CD4-positive, alpha-beta T cell treated with Interferon gamma for 1 hour (primary cell): ENCODE results near the gene PHC2.

Experiments
- DNase-seq: peaks from one replicate; pipeline ENCODE4 v3.0.0-alpha.2; 2020

The PHC2 gene

DNA sequence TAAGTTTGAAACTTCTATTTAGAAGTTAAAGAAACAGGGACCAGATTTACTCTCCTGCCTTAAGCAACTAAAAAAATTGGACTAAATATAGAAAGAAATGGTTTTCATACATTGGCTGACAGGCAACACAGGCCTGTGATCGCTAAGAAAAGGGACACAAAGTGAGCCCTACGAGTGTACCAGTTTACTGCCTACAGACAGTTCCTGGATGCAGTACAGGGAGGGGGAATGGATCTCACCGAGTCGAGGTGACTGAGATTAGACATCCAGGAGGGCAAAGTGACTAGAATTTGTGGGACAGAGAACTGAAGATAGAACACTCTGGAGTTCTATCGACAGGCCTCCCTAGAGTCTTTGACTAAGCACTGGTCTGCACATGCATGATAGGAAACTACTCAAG is 16.0 kb downstream of the PHC2 start:
- DNase-seq, result no peak

GRCh38 chr1:33410091-33410701 is 20.7 kb downstream of the PHC2 start:
- no peak for DNase-seq

DNA sequence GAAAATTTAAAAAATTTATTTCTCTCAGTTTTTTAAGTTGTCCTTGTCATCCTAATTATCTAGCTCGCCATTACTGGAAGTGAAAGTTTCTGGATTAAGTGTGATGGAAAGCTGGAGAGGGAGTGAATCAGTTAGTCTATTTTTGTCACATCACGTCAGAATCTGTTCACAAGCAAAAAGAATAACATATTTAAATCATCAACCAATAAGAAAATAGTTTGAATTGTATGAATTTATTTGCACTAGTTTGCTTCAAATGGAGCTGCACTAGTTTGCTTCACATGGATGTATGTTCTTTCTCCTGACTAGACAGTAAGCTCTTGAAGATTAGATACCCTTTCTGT is 22.8 kb downstream of the PHC2 start:
- DNase-seq, result no peak

GRCh38 chr1:33407352-33408092 is 23.4 kb downstream of the PHC2 start:
- DNase-seq, result no peak

- DNase-seq, result no peak
Observed at GRCh38 chr1:33402206-33402605, 28.7 kb downstream of the PHC2 start.

DNA sequence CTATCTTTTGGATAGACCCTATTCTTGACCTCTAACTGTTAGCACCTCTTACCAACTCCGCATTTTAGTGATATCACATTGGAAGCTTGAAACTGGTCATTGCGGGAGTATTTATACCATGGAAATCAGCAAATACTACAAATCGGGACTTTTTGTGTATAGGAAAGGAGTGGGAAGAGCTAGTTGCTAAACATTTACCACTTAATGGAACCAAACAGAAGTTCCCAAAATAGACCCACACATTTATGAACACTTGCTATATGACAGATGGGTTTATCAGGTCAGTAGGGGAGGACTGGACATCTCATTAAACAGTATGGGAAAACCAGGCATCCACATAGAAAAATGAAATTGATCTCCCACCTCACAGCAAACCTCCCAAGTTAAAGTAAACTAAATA is 29.4 kb downstream of the PHC2 start:
- no peak for DNase-seq

GRCh38 chr1:33400153-33400911 is 30.6 kb downstream of the PHC2 start:
- no peak for DNase-seq

GRCh38 chr1:33399375-33399774 is 31.5 kb downstream of the PHC2 start:
- DNase-seq, result no peak

DNA sequence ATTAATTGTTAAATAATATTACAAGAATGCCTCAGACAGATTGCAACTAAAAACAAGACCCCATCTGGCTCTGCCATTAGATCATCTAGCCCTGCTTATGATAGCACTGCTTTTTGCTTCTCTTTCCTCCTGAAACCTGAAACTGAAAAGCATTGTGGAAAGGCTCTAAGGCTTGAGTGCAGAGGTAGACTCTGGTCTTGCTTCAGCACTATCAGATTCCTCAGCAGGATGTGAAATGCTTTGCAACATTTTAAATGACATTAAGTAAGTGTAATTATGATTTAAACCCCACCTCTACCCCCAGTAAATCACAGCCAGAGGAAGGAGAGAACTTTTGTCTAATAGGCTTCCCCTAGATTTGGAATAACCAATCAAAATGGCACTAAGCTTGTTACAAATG is 32.9 kb downstream of the PHC2 start:
- DNase-seq, result no peak

- no peak for DNase-seq
Observed at GRCh38 chr1:33397125-33397506, 33.8 kb downstream of the PHC2 start.

- DNase-seq, result no peak
Observed at GRCh38 chr1:33396188-33397124, 34.4 kb downstream of the PHC2 start.

GRCh38 chr1:33394770-33395169 is 36.1 kb downstream of the PHC2 start:
- no peak for DNase-seq

GRCh38 chr1:33393991-33394390 is 36.9 kb downstream of the PHC2 start:
- no peak for DNase-seq

DNA sequence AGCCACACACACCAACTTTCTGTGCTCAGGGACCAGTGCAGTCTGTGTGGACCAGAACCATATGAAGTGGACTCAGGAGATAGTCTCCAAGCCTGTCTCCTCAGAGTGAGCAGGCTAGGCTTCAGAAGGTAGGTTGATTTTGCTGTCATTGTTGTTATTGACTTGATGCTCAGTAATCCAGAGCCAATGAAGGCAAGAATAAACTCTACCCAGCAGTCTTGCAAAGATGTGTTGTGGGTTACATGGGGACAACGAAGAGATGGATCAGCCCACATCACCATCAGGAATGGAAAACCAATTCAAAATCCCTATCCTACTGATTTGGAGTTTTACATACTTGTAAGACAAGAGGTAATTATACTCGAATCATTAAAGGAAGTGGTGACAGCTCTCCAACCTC is 37.4 kb downstream of the PHC2 start:
- no peak for DNase-seq

- DNase-seq, result no peak
Observed at GRCh38 chr1:33392639-33393038, 38.3 kb downstream of the PHC2 start.

- no peak for DNase-seq
Observed at GRCh38 chr1:33392206-33392605, 38.7 kb downstream of the PHC2 start.

DNA sequence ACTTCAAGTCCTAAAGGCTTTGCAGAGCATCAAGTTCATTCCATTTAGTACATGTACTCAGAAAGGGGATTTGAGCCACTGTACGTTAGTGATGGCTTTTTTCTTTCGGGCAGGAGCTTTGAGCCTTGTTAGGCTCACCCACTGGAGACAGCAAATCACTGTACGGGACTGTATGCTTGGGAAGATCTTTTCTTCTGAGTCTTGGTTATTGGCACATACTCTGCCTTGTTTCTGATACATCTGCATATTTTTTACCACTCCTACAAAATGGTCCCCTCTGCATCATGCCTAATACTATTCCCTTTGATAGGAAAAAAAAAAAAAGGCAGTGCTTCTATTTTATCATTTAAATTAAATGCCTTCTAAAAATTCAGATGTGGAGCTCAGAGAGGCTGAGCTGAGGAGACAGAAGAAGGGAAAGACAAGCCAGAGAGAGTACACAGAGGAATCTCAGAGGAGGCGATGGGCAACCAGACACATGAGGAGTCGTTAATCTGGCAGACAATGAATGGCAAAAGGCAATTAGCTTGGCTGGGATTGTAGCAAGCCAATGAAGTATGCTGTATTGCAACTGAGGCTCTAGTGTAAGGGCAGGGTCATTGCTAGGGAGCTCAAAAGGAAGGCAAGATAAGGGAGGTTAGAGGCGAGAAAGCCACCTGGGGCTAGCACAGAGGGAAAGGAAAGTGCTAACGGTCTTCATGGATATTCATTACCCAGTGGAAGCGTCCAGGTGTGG is 39.4 kb downstream of the PHC2 start:
- no peak for DNase-seq

DNA sequence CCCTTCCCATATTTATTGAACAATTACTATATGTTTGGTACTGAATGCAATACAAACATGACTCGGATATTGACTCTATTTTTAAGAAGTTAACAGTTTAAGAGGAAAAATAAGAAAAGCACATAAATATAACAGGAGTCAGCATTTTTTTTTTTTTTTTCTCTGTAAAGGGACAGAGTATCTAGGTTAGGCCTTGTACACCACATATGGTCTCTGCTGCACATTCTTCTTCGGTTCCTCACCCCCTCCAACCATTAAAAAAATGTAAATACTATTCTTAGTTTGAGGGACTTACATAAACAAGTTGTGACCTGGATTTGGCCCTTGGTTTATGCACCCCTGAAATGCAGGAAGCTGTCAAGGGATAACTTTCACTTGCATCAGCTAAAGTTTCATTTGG is 40.4 kb downstream of the PHC2 start:
- DNase-seq, result no peak

DNA sequence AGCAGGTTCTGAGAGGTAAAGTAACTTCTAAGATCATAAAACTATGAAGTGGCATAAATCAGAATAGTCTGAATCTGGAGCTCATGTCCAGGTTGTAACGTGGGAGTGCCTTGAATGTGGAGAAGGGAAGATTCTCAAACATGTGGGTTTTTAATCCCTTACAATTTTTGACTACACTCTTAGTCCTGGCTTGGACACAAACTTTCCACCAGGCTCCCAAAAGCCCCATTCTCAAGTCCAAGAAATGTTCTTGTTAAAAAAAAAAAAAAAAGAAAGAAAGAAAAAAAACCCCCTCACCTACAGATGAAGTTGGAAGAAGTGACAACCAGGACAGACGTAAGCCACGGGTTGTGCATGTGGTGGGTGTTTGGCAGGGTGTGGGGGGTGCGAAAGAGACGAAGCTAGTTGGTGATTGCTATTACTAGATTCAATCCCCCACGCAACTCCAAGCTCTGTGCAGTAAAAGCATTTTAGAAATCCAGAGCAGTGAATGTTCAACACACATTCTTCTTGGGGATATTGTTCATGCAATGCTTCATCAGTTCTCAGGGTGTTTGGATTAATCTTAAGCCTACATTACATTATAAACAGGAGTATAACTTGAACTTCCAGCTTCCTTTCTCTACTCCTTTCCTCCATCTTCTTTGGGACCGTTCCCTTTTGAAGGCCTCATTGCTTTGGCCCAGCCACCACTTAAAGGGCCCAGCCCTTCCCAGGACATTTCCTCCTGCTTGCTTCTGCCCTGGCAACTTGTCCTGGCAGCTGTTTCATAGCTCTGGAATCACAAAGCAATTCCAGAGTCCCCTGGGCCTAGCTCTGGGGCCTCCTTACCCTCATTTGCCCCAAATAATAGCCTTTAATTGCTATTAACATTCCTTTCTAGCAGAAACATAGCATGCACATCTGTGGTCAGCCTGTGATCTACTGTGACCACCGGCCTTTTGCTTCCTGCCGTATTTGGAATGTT is 41.8 kb downstream of the PHC2 start:
- no peak for DNase-seq

DNA sequence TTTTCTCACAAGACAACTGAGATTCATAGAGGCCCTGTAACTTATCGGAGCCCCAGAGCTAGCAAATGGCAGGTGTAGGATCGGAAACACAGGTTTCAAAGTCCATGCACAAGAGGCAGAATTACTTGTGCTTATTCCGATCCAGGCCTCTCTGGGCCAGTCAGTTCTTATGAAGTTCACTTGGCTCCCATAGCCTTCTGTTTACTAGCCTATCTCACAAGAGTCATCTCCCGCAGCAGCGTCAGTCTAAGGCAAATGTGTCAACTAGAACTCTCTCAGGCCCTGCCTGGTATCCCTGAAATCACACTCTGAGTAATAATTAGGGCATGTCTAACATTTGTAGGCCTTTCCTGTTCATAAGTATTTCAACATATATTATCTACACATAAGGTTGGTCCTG is 43.3 kb downstream of the PHC2 start:
- DNase-seq, result no peak

DNA sequence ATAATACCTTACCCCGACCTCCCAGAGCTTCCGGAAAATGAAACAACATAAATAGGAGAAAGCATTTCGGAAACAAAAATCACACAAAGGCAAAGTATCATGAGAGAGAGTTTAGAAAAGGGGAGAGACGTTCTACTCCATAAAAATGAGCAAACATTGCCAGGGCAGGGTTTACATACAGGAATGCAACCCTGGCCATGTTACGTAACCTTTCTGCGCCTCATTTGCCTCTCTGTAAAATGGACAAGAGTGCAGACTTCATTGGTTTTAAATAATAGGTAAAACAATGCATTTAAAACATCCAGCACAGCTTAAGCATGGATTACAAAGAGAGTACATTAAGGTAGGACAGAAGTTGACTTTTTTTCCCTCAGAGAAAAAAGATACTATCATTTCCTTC is 45.6 kb downstream of the PHC2 start:
- no peak for DNase-seq
